ENCODE measurements around the gene DPY30. TPM values are rescaled to one million over a fixed set of nuclear protein-coding genes. Genes with fewer than 3 reads are reported as not detected.
"Not testable (repeated sequence)": the region's sequence is repeated elsewhere in the genome, so short reads cannot be mapped to it uniquely, and the experiment has no call there.

DPY30 gene
- 10 to 100 TPM; 59.1 to 70.9 TPM for total RNA-seq

GRCh38 chr2:32039447-32040219, at the start of gene DPY30:
Gene DPY30 (minus strand): TSS chr2:32039805. CDS start chr2:32039456, 349 bp downstream.
- Mint-ChIP-seq H3K4me3 (peak within 1 kb of the TSS; percentile 88 to 95), H3K4me1 (ENCODE audit: low read depth) (peaks cover 12% of the 10 kb centered on the region), H3K36me3 (ENCODE audit: insufficient read depth in 2 of 2) (peaks cover 0 to 1% of the 10 kb centered on the region in 2 donors), H3K27me3 (ENCODE audit: low read depth) (no peaks in the 10 kb centered on the region), H3K27ac (peak within 1 kb of the TSS; percentile 96), H3K9me3 (no peaks in the 10 kb centered on the region)
- ATAC-seq (replicated peaks in 1 of 2), result peak; percentile 93 to 96
- DNase-seq, result peak; percentile 90 to 92

GRCh38 chr2:32074134-32074506, 34.5 kb upstream of the DPY30 start:
- Mint-ChIP-seq H3K4me3 (no peak overlapping the region), H3K27me3 (ENCODE audit: low read depth) (no peaks in the 10 kb centered on the region), H3K9me3 (no peaks in the 10 kb centered on the region), H3K27ac (no peak overlapping the region), H3K36me3 (ENCODE audit: insufficient read depth in 2 of 2) (peaks cover 0 to 1% of the 10 kb centered on the region in 2 donors), H3K4me1 (ENCODE audit: low read depth) (peaks cover 9% of the 10 kb centered on the region)
- ATAC-seq (replicated peaks in 1 of 2) (no peak), DNase-seq (no peak)

GRCh38 chr2:32067549-32067948, 27.9 kb upstream of the DPY30 start:
- H3K4me3 Mint-ChIP-seq, result no peak overlapping the region

GRCh38 chr2:32064713-32065112, 25.1 kb upstream of the DPY30 start:
- Mint-ChIP-seq H3K27ac (peak overlapping the region; percentile 76), H3K27me3 (ENCODE audit: low read depth) (no peaks in the 10 kb centered on the region), H3K36me3 (ENCODE audit: insufficient read depth in 2 of 2) (peaks cover 1 to 3% of the 10 kb centered on the region in 2 donors), H3K9me3 (no peaks in the 10 kb centered on the region), H3K4me1 (ENCODE audit: low read depth) (peaks cover 34% of the 10 kb centered on the region), H3K4me3 (peak overlapping the region; percentile 94 to 97)
- DNase-seq (no peak), ATAC-seq (replicated peaks in 1 of 2) (no peak)

More at GRCh38 chr2:32067549-32067948, 27.9 kb upstream of the DPY30 start:
- Mint-ChIP-seq H3K9me3 (no peaks in the 10 kb centered on the region), H3K4me1 (ENCODE audit: low read depth) (peaks cover 36% of the 10 kb centered on the region), H3K27me3 (ENCODE audit: low read depth) (no peaks in the 10 kb centered on the region), H3K27ac (no peak overlapping the region), H3K36me3 (ENCODE audit: insufficient read depth in 2 of 2) (peaks cover 1 to 3% of the 10 kb centered on the region in 2 donors)
- ATAC-seq (replicated peaks in 1 of 2) (no peak), DNase-seq (no peak)

GRCh38 chr2:32064021-32064601, 24.5 kb upstream of the DPY30 start:
- ATAC-seq (replicated peaks in 1 of 2) (peak in 1 of 2 donors; percentile 7), DNase-seq (peak in 1 of 2 donors; percentile 31)
- Mint-ChIP-seq H3K27me3 (ENCODE audit: low read depth) (no peaks in the 10 kb centered on the region), H3K9me3 (no peaks in the 10 kb centered on the region), H3K27ac (peak overlapping the region; percentile 76), H3K4me3 (peak overlapping the region; percentile 94 to 97), H3K36me3 (ENCODE audit: insufficient read depth in 2 of 2) (peaks cover 1 to 3% of the 10 kb centered on the region in 2 donors), H3K4me1 (ENCODE audit: low read depth) (peaks cover 34% of the 10 kb centered on the region)

GRCh38 chr2:32063310-32064020, 23.9 kb upstream of the DPY30 start, which contains the start of gene SPAST:
Gene SPAST (plus strand): TSS chr2:32063556. CDS start chr2:32063832, 276 bp downstream.
- DNase-seq, result peak; percentile 98
- Mint-ChIP-seq H3K4me3 (peak within 1 kb of the TSS; percentile 94 to 97), H3K9me3 (no peaks in the 10 kb centered on the region), H3K27me3 (ENCODE audit: low read depth) (no peaks in the 10 kb centered on the region), H3K36me3 (ENCODE audit: insufficient read depth in 2 of 2) (peaks cover 1 to 3% of the 10 kb centered on the region in 2 donors), H3K4me1 (ENCODE audit: low read depth) (peaks cover 34% of the 10 kb centered on the region), H3K27ac (peak within 1 kb of the TSS; percentile 91)
- peak; percentile 95 to 96 for ATAC-seq (replicated peaks in 1 of 2)

- peaks cover 1 to 3% of the 10 kb centered on the region in 2 donors for H3K36me3 Mint-ChIP-seq (ENCODE audit: insufficient read depth in 2 of 2)
- peaks cover 32% of the 10 kb centered on the region for H3K4me1 Mint-ChIP-seq (ENCODE audit: low read depth)
- H3K27ac Mint-ChIP-seq, result peak overlapping the region; percentile 91
- H3K4me3 Mint-ChIP-seq, result peak overlapping the region; percentile 94 to 97
- DNase-seq, result peak in 1 of 2 donors; percentile 7
- no peak for ATAC-seq (replicated peaks in 1 of 2)
- no peaks in the 10 kb centered on the region for H3K9me3 Mint-ChIP-seq
- H3K27me3 Mint-ChIP-seq (ENCODE audit: low read depth), result no peaks in the 10 kb centered on the region
These were observed 22.6 kb upstream of the DPY30 start for GRCh38 chr2:32061973-32062861.

- DNase-seq (no peak), ATAC-seq (replicated peaks in 1 of 2) (no peak)
- H3K9me3 Mint-ChIP-seq, result no peaks in the 10 kb centered on the region
- peaks cover 1 to 3% of the 10 kb centered on the region in 2 donors for H3K36me3 Mint-ChIP-seq (ENCODE audit: insufficient read depth in 2 of 2)
- no peak overlapping the region for H3K27ac Mint-ChIP-seq
- H3K4me1 Mint-ChIP-seq (ENCODE audit: low read depth), result peaks cover 27% of the 10 kb centered on the region
- H3K27me3 Mint-ChIP-seq (ENCODE audit: low read depth), result no peaks in the 10 kb centered on the region
- peak overlapping the region in 1 of 2 donors; percentile 97 for H3K4me3 Mint-ChIP-seq
These were observed 21.8 kb upstream of the DPY30 start for GRCh38 chr2:32061430-32061829.

- Mint-ChIP-seq H3K4me3 (no peak overlapping the region), H3K4me1 (ENCODE audit: low read depth) (peaks cover 17% of the 10 kb centered on the region)
- no peak for DNase-seq
These were observed 20.7 kb upstream of the DPY30 start for GRCh38 chr2:32060266-32060665.

GRCh38 chr2:32058130-32058529, 18.5 kb upstream of the DPY30 start:
- no peak for DNase-seq
- H3K9me3 Mint-ChIP-seq, result no peaks in the 10 kb centered on the region

More at GRCh38 chr2:32060266-32060665, 20.7 kb upstream of the DPY30 start:
- ATAC-seq (replicated peaks in 1 of 2), result no peak
- no peak overlapping the region for H3K27ac Mint-ChIP-seq
- peaks cover 0 to 3% of the 10 kb centered on the region in 2 donors for H3K36me3 Mint-ChIP-seq (ENCODE audit: insufficient read depth in 2 of 2)
- H3K27me3 Mint-ChIP-seq (ENCODE audit: low read depth), result no peaks in the 10 kb centered on the region
- no peaks in the 10 kb centered on the region for H3K9me3 Mint-ChIP-seq

GRCh38 chr2:32054583-32054982, 15.0 kb upstream of the DPY30 start:
- not testable (repeated sequence) for H3K27me3 Mint-ChIP-seq (ENCODE audit: low read depth)

More at GRCh38 chr2:32058130-32058529, 18.5 kb upstream of the DPY30 start:
- Mint-ChIP-seq H3K27me3 (ENCODE audit: low read depth) (no peaks in the 10 kb centered on the region), H3K36me3 (ENCODE audit: insufficient read depth in 2 of 2) (peaks cover 0 to under 1% of the 10 kb centered on the region in 2 donors), H3K4me1 (ENCODE audit: low read depth) (peaks cover 9% of the 10 kb centered on the region), H3K4me3 (no peak overlapping the region), H3K27ac (no peak overlapping the region)
- ATAC-seq (replicated peaks in 1 of 2), result no peak

GRCh38 chr2:32051836-32052439, 12.3 kb upstream of the DPY30 start:
- Mint-ChIP-seq H3K27ac (no peak overlapping the region), H3K9me3 (no peaks in the 10 kb centered on the region), H3K4me1 (ENCODE audit: low read depth) (no peaks in the 10 kb centered on the region), H3K36me3 (ENCODE audit: insufficient read depth in 2 of 2) (no peaks in the 10 kb centered on the region), H3K4me3 (no peak overlapping the region), H3K27me3 (ENCODE audit: low read depth) (no peaks in the 10 kb centered on the region)
- ATAC-seq (replicated peaks in 1 of 2), result no peak
- DNase-seq, result no peak

More at GRCh38 chr2:32054583-32054982, 15.0 kb upstream of the DPY30 start:
- H3K27ac Mint-ChIP-seq; DNase-seq; H3K4me1 Mint-ChIP-seq (ENCODE audit: low read depth); H3K4me3 Mint-ChIP-seq; ATAC-seq (replicated peaks in 1 of 2); H3K9me3 Mint-ChIP-seq; H3K36me3 Mint-ChIP-seq (ENCODE audit: insufficient read depth in 2 of 2): not testable (repeated sequence)

Data from activated T-cell treated with anti-CD3 and anti-CD28 coated beads, Interleukin-2, amount 50 U/mL, for 72 hours (primary cell).